ENCODE measurements around the gene EHMT1.

Gene EHMT1

DNA sequence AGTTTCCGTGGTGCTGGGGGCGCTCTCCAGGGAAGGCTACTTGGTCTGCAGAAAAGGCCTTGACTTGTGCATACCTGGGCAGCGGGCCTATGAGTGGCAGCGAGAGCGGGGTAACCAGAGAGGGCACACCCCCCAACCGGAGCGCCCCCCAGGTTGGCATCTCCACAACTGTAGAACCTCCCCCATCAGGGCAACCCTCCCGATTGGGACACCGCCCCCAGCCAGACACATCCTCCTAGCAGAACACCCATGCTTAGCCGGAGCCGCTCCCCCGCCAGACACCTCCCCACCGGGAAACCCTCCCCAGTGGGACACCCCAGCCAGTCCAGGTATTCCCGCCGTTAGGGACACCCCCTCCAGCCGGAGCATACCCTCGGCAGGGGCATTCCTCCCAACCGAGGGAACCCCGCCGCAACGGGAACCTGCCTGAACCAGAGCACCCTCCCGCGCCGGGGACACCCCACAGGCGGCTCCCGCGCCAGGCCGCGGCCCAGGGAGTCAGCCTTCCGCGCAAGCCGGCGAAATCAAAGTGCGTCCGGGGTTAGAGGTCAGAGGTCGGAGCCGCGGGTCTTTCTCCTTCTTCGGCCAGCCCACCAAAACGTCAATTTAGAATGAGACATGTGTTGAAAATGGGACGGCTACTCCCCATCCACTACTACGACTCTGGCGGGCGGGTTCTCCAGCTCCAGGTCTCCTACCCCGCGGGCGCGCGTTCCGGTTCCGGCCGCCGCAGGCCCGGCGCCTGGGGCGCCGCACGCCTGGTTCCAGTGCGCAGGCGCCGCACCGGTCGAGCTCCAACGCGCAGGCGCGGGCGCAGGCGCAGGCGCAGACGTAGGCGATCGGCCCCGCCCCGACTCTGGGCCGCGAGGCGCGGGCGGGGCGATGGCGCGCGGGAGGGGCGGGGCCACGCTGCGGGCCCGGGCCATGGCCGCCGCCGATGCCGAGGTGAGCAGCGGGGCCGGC lies at the start of gene EHMT1:
Gene EHMT1, plus strand, starts transcription at position 901 of the 963 bp plus-strand sequence. Its CDS starts 24 bp downstream, at position 925.
- peak; percentile 93 for DNase-seq

DNA sequence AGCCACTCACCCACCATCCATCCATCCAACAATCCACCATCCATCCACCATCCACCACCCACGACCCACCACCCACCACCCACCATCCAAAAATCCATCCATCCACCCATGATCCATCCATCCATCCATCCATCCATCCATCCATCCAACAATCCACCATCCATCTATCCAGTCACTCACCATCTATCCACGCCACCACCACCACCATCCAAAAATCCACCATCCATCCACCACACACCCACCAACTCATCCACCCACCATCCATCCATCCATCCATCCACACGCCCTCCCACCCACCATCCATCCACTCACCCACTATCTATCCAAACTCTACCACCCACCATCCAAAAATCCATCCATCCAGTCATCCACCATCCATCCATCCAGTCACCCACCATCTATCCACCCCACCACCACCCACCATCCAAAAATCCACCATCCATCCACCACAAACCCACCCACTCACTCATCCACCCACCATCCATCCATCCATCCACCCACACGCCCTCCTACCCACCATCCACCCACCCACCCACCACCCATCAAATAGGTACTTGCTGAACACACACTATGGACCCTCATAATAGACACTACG lies 49.1 kb upstream of the EHMT1 start:
- DNase-seq: no peak

GRCh38 chr9:137570566-137570965 lies 48.2 kb upstream of the EHMT1 start:
- DNase-seq: no peak

DNA sequence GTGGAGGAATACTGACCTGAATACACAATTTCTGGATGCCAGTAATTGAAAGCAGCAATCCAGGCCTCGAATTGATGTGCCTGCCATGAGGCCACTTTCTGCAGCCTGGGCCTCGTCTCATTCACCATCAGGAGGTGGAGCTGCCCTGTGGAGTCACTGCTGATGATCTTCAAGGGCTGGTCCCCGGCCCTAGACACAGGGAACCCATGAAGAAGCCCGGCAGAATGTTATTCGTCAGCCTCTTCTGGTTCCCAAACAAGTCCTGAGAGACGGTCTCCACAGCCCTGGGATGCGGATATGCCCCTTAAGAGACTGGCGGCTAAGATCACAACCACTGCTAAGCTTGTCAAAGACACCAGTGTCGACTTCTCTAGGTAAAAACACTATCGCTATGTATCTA lies 44.6 kb upstream of the EHMT1 start:
- DNase-seq: no peak

GRCh38 chr9:137575364-137575715 lies 43.5 kb upstream of the EHMT1 start:
- DNase-seq: no peak

DNA sequence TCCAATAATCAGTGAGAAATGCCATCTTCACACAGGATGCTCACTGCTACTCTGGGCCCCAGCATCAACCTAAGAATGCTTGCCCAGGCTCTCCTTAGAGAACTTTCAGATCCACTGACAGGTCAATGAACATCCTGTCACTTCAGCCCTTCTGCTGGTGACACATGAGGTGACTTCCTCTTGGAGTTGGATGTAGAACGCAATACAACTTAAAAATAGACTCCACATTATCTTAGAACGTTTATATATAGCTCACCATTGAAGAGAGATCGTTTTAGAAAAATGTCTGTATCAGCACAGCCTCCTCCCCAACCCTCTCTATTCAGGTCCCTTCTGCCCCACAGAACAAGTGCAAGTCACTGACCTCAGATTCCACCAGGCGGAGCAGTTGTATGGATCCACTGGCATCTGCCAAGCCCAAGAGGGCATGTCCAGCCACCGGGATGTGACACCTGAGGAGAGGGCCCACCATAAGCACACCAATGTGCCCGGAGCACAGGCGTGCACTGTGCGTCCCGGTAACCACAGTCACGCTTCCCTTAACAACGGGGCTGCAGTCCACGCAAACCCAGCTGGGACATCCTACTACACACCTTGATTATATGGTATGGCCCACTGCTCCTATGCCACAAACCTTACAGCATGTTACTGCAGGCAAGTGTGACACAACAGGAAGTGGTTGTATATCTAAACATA lies 42.9 kb upstream of the EHMT1 start:
- no peak for DNase-seq

DNA sequence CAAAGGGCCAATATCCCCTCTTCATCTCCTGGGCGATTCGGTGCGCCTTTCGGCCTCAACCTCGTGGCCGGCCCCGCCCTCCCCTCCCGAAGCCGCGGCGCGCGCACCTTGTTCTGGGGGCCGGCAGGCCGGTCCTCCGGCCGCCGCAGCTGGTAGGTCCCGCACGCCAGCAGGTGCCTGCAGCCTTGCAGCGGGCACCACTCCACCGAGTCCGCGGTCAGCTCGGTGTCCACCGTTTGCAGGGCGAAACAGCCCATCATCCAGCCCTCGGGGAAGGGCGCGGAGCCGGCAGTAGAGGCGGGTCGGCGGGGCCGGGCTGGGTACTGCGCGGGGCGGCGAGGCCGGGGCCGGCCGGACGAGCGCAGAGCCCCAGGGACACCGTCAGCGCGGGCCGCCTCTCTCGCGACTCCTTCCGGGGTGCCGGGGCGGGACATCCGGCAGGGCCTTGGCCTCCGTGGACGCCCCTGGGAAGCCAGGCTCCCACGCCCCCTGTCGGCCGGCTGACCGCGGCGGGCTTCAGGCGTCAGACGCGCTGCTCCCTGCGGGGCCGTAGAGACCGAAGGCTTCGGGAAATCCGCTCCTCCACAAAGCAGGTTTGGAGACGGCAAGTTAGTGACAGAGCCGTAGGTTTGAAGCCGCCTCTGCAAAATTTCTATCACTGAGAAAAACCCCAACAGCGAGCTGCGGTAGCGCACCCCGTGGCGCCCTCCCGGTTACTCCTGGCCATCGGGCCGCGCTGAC lies 40.1 kb upstream of the EHMT1 start, which contains the start of gene DPH7:
Gene DPH7, minus strand, starts transcription at position 408 of the 741 bp plus-strand sequence. Its CDS starts 148 bp downstream, at position 260.
- DNase-seq: peak; percentile 96

GRCh38 chr9:137579259-137579604 lies 39.6 kb upstream of the EHMT1 start:
- DNase-seq: no peak

GRCh38 chr9:137580209-137580953 lies 38.4 kb upstream of the EHMT1 start:
- DNase-seq: no peak

- DNase-seq: no peak
Observed at GRCh38 chr9:137580954-137581322, 37.9 kb upstream of the EHMT1 start.

GRCh38 chr9:137581361-137582285 lies 37.2 kb upstream of the EHMT1 start:
- DNase-seq: no peak

DNA sequence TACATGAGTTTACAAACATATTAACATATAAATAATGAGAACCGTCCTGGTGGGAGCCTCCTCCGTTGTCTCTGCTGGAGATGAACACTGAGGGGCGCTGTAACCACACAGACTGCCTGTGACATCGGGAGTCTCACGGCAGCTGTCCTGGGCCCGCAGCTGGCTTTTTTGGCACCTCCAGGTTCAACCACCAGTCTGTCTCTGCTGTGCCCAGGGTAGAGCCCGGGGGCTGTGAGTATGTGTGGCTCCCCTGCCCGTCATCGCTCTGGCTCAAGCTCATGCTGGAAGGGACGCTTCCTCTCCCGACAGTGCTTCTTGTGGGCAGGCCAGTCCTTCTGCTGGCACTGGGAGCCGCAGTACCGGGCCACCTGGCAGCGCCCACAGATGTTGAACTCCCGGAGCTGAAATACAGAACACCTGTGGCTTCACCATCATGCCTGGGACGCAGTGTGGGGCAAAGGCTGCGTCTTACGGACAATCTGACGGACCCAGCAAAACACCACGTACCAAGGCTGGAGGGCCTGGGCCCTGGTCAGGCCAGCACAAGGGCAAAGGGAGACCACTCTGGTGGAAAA lies 36.4 kb upstream of the EHMT1 start:
- DNase-seq: no peak

DNA sequence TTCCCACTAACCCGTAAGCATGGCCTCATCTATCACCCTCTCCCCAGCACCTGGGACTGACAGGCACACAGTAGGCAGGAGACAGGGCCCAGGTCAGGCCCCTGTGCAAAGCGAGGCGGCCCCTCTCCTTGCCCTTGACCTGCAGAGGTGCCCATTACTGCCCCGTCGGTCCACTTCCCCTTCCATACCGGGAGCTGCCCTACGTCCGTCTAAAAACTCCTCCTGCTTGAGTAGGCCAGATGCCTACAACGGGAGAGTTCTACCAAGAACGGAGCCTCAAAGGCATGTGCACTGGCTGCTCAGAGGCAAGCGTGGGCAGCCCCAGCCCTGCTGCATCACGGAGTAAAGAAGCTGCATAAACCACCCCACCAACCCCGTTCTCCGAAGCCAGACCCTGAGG lies 35.5 kb upstream of the EHMT1 start:
- no peak for DNase-seq

DNA sequence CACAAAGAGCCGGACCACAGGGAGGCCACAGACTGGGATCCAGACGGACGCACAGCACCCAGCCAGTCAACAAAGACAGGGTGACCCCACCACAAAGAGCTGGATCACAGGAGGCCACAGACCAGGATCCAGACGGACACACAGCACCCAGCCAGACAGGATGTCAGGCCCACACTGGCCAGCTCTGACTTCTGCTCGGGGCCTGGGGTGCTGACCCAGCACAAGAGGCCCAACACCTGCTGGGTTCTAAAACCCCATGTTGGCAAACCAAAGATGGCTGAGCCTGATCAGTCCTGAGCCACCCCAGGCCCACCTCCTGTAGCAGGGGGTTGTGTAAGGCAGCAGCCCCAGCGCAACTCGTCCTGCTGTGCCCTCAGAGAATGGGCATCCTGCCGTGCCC lies 34.8 kb upstream of the EHMT1 start:
- no peak for DNase-seq

- DNase-seq: no peak
Observed at GRCh38 chr9:137586854-137587253, 32.0 kb upstream of the EHMT1 start.

DNA sequence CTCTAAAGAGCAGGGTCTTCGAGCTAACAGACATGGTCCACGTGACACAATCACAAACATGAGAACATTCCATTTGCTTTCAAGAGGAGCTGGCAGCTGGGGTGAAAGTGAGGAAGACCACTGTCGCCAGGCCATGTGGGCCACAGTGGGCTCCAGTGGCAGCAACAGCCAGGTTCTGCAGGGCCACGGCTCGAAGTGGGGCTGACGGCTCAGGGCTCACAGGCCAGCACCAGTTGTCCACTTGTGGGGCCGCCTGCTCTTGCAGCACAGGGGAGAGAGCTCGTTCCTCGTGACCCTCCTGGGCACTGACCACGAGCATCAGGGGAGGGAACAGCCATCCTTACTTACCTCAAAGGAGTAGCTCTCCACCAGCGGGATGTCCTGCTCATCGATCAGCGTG lies 30.5 kb upstream of the EHMT1 start:
- no peak for DNase-seq

DNA sequence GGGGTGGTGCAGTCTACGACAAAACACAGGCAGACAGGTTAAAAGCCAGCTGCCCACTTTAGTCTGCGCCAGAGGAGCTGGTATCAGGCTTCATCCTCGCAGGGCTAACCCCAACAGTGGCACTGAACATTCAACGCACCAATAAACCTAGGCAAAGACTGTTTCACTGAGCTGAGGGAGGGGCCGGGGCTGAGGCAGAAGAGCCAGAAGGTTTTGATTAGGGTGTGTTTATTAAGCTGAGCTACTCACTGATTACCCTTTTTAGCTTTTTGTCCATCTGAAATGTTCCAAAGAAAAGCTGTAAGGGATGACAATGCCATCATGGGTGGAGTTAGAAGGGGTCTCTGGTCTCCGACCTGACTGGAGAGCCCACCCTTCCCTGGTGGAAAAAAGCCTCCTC lies 29.9 kb upstream of the EHMT1 start:
- no peak for DNase-seq

DNA sequence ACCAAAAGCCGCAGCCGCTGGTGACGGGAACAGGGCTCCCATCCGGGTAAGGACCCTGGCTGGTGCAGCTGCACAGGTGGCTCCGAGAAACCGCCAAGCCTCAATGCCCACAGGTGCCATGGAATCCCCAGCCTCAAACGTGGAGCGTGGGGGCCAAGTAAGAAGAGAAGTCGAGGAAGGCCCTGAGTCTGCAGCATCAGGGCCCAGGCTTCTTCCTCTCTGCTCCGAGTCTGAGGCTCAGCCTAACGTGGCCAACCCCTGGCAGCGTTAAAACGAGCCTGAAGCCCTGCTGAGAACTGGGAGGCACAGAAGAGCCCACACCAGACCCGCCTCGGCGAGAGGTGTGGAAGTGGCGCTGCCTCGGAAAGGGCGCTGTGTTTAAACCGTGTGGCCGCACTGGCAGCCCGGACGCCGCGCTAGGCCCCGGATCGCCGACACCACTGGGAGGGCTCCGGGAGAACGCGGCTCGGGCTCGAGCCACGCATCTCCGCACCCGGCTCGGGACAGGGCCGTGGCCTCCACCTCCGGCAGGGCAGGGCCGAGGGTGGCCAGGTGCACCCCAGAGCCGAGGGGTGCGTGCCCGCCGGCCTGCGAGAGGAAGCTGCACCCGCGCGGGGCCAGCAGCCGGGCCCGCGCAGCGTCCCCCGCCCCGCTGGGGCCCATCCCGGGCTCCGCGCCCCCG lies 29.2 kb upstream of the EHMT1 start:
- no peak for DNase-seq

DNA sequence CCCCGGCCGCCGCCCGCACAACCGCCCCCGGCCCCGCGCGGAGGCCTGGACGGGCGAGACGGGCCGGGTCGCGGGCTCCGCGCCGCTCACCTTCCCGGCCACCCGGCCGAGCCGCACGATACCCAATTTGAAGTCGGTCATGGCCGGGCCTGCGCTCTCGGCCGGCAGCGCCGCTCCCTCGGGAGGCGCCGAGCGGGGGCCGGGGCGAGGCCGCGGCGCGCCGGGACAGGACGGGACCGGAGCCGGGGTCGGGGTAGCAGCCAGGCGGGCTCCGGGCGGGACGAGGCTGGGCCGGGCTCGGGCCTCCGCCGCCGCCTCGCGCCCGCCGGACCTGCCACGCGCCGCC lies 28.7 kb upstream of the EHMT1 start:
- no peak for DNase-seq
